Stimulated activated CD4-positive, alpha-beta T cell treated with anti-CD3 and anti-CD28 coated beads, Interleukin-1b, Interleukin-23, amount 100 ng/mL, for 1 hour (primary cell): ENCODE measurements around the gene LENEP.

Source experiments
- DNase-seq, 2 donors: peaks; one replicate each; pipeline ENCODE4 v3.0.0-alpha.2; 2020; ENCODE audit warnings: low read depth in 2 of 2

The LENEP gene

GRCh38 chr1:154998818-154999570 lies 5.6 kb downstream of the LENEP start:
- peak in 1 of 2 donors; percentile 58 for DNase-seq

- DNase-seq = peak in 1 of 2 donors; percentile 56
Observed at GRCh38 chr1:154999571-155000410, 6.4 kb downstream of the LENEP start.

GRCh38 chr1:155000411-155000725 lies 7.0 kb downstream of the LENEP start:
- DNase-seq = no peak

GRCh38 chr1:155000726-155001424 lies 7.5 kb downstream of the LENEP start:
- DNase-seq = peak; percentile 54 to 58

DNA sequence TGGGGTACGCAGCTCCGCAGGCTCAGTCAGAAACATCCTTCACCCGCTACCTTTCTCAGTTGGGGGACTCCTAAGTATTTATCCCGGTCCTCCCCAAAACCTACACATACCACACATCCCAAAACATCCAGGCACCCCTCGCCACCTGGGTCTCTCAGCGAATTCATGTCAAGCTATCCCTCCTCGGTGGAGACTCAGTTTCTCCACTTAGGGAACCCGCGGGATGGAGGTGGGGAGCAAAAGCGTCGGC lies 8.0 kb downstream of the LENEP start:
- no peak for DNase-seq

DNA sequence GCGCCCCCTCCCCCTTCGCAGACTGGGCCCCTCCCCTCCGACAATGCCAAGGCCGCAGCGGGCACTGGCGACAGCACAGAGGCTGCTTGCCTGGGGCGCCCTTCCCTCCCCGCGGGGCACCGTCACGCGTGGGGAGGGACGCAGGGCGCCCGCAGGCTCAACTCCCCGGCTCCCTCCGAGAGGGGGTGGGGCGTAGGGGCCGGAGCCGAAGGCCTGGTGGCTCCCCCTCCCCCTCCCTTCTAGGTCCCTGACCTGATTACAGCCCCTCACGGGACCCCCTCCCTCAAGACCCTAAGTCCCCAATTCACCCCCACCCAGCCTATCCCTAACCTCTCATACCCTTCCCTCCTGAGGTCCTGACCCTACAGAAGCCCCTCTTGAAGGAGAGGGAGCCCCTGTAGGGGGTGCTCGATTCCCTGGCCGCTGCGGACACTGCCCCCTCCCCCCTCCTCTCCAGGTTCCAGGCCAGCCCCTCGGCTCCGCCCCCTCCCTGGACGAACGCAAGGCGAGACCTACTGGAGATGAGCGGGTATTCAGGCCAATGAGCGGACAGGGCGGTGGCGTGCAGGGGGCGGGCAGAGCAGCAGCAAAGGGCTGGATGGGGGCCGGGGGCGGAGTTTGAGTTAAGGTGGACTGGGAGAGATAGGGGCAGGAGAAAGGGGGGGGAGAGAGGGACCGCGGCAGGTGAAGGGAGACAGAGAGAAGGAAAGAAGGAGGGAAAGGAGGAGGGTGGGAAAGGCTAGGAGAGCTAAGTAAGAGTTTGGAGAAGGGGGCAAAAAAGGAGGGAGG lies 8.5 kb downstream of the LENEP start:
- peak; percentile 96 to 97 for DNase-seq

DNA sequence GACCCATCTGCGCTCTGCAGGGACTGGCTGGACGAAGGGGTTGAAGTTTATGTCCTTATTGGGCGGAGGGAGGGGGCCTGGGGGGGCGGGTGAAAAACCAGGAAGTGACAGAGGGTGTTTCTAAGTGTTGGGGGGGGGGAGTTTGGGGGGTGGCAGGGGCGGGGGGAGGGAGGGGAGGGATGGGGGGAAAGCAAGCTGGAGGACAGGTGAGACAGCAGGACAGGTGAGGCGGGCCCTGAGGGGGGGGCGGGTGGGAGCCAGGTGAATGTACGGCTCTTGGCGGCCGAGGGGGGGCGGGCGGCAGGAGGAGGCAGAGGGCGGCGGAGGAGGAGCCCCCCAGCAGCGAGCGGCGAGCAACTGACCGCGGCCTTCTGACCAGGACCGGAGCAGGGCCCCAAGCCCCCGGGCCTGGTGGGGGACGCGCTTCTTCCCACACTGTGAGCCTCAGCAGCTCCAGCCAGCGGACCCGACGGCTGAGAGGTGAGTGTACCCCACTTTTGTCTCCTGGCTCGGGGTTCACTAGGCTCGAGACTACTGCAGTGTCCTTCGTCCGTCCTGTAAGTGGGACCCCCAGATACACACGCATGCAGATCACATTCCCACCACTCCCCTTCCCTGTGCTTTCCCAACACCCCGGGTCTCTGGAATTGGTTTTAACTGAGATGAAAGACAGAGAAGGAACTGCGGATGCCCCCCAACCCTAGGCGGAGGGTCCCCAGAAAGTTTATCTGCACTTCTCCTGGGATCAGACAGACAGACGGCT lies 9.3 kb downstream of the LENEP start, which contains the start of gene ZBTB7B:
Gene ZBTB7B, plus strand, starts transcription at position 339 of the 763 bp plus-strand sequence. CDS start 11,859 bp downstream, outside the sequence.
- no peak for DNase-seq

- no peak for DNase-seq
Observed at GRCh38 chr1:155003227-155003765, 9.9 kb downstream of the LENEP start.

GRCh38 chr1:155003766-155004351 lies 10.5 kb downstream of the LENEP start:
- DNase-seq = no peak

DNA sequence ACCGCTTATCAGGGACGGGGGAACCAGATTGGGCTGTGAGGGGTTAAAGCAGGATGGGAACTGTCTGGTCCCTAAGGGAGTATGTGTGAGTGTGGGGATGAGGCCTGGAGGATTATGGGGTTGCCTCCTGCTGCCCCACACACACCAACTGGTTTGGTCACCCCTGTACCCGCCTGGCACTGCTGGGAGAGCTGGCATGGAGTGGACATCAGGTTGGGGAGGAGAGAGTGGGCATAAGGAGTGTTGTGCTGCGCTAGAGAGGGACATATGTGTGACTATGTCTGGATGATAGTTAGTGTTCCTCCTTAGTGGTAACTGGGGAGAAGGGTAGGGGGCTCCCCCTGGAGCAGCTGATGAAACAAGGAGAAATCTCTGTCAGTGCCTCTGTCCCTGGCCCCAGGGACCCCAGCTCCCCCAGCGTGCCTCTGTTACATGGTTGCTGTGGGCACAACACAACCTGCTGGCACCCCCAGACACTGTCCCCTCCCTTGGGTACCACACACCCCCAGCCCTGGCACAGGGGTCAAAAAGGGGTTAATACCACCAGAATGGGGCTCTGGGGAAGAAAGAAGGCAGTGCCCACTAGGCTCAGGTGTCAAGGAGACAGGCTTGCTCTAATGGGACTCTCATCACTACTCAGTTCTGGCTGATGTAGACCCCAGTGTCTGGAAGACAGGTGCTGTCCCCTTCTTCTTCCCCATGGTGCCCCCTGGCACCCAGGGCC lies 11.1 kb downstream of the LENEP start:
- no peak for DNase-seq

DNA sequence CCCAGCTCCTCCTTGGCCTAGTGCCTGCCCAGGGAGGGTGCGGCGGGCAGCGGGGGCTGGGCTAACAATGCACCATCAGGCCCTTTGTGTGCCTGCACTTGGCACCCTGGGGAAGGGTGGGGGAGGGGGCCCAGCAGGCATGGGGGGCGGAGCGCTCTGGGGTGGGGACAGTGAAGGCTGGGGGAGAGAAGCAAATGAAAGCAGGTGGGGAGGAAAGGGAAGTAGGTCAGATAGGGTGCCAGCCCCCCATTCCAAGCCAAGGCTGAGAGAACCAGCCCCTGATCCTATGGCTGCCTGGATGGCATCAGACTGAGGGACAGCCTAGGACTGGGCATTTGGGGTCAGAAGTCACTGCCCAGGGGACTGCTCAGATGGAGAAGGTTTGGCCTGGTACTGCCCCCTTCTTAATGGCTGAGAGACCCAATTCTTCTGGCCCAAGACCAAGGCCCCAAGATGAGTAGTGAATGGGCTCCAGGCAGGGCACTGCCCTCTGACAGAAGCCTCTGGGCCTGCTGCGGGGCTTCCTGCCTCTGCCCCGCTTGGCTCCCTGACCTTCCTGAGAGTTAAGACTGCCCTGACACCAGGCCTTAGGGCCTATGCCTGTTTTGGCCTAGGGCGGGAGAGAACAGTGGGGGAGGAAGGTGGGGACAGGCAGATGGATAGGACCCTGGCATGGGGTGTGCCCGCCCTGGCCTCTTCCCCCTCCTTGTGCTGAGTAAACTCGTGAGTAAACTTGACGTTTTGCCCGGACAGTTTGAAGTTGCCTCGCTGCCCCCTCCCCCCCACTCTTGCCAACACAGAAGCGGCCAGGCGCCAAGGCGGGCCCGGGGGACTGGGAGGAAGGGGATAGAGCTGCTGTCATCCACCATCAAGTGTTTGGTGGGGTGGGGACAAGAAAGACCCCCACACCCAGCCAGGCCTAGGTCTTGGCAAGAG lies 12.0 kb downstream of the LENEP start:
- DNase-seq = no peak

GRCh38 chr1:155006601-155007101 lies 13.3 kb downstream of the LENEP start:
- no peak for DNase-seq

DNA sequence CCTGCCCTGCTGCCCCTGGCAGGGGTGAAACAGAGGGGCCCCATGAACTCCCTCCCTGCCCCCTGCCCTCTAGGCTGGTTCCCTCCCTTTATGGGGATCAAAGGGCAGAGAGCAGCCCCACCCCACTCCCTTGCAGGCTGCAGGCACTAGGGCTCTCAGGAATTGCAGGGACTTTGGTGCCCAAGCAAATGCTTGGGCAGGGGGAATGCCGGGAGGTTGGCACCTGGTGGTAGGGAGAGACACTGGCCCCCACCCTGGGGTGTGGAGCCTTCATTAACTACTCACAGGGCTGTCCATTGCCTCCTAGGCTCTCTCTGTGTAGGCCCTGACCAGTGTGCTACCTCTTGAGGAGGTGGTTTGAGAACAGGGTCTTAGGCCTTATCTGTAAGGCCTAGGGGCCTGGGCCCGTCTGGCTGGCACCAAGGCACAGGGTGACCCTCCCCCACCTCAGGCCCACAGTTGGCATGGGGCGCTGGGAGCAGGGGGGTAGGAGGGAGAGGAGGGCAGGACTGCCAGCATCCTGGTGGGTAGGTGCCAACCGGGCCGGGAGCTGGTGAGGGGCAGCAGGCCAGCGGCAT lies 14.0 kb downstream of the LENEP start:
- DNase-seq = no peak

DNA sequence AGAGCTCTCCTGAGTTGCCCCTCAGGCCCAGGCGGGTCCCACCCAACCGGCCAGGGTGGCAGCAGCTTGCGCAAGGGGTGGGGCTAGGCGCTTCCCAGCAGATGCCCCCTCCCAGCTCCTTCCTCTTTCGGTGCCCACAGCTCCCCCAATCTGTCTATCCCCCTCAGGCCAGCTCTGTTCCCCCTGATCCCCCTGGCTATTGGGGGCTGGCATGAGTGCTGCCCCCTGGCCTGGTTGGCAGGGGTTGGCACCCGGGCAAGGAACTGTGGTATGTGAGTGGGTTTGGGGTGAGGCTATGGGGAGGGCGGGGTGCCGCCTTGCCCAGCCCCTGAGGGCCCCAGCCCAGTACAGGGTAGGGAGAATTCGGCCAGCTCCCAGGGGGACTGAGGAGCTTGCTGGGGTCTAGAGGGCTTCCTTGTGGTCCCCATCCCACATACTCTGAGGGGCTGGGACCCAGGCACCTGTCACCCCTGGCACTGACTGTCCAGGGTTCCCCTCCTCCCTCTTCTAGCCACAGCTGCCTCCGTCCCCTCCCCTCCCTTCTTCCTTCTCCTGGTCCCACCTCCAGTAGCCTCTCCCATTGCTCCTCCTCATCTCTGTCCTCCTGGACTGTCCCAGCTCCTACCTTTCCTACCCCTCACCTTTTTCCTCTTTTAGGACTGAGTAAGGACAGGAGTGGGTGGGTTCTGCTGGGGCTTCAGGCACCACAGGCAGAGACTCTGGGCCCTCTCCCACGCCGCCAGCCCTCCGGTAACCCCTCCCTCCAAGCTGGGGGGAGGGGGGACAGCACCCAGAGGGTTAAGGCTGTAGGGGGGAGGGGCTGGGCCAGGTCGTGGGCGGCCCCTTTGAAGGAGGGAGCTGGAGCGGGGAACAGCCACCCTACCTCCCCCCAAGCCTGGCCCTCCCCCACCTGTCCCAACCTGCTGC lies 14.9 kb downstream of the LENEP start:
- DNase-seq = no peak

- no peak for DNase-seq
Observed at GRCh38 chr1:155009221-155009711, 15.9 kb downstream of the LENEP start.

GRCh38 chr1:155009742-155010141 lies 16.4 kb downstream of the LENEP start:
- DNase-seq = no peak
